GM19463 (cell line): Measurements from ENCODE around the gene CDHR2.

ENCODE experiments used
- ATAC-seq: cut with Tn5 transposase; IDR thresholded peaks from one replicate; pipeline ENCODE4 v1.9.1; 2021; ENCODE audit warnings: mild to moderate bottlenecking, moderate library complexity; ENCODE audit not compliant: unreplicated experiment

CDHR2 gene

GRCh38 chr5:176529116-176529740 is 19.9 kb upstream of the CDHR2 start:
- ATAC-seq = no peak

DNA sequence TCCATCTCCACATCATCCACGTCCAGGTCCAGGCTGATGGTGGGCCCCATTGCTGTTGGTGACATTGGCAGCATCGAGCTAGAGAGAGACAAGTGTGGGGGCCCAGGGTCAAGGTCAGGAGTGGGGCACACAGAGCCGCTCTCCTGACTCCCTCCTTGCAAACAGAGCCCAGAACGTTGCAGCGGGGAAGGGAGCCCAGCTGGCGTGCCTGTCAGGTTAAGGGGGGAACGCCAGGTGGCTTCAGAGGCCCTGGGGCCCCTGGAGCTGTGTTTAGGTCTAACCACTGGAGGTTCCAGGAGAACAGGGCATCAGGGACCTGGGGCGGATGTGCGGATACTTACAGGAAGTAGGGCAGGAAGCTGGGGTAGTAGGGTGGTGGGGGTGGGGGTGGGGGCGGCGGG is 19.4 kb upstream of the CDHR2 start:
- ATAC-seq = no peak

DNA sequence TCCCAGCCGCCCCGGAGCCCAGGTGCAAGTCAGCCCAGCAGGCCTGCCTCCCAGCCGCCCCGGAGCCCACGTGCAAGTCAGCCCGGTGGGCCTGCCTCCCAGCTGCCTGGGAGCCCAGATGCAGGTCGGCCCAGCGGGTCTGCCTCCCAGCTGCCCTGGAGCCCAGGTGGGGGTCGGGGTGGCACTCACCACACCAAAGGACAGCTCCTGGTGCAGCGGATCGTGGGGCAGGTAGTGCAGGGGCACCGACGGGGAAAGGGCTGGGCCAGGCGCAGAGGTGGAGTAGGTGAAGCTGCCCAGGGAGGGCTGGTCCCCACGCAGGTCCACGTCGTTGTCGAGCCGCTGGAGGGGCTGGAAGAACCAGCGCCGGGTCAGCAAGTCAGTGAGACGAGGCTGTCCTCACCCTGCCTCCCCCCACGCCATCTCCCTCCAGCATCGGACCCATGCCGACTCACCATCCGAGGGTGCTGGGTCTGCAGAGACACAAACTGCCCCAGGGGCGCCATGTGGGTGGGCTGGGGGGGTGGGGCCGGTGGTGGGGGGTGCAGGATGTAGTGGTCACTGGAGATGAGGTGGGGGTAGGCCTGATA is 18.7 kb upstream of the CDHR2 start:
- no peak for ATAC-seq

GRCh38 chr5:176530983-176531901 is 17.9 kb upstream of the CDHR2 start:
- ATAC-seq = no peak

DNA sequence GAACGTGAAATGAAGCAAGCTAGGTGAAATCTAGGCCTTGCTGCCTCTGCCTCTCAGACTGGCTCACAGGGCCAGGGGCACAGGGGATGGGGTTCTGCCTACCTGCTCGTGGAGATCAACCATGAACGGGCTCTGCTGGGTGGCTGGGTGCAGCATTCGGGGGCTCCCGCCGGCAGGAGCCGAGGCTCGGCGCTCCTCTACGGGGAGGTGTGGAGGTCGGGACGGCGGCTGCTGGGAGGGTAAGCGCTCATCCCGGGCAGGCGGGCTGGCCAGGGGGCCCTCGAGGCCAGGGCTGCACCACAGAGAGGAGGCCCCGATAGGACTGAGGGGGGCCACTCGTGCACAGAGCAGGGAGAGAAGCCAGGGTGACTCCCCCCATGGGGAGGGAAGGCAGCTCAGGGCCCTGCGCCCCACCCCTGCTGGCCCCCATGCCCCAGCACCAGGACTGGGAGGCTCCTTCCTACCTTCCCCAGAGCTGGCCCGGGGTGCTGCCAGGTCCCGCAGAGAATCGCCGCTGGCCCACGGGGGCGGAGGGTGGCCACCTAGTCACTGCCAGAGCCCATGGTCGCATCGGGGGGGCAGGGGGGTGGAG is 17.1 kb upstream of the CDHR2 start:
- ATAC-seq = no peak

DNA sequence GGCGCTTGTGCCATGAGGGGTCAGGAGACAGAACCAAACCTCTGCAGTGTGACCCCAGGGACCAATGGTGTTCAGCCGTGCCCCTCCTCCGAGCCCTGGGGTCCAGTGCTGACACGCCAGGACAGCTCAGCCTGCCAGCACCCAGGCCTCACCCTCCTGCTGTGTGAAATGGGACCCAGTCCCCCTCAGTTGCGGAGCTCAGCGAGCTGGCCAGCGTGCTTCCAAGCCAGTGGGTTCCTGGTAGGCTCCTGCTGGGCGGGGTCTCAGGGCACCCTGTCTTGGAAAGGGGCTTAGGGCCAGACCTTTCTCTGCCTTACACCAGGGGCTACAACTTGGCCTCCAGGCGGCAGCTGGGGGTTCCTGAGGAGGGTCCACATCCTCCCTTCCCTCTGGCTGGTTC is 16.3 kb upstream of the CDHR2 start:
- no peak for ATAC-seq

- no peak for ATAC-seq
These were observed 15.8 kb upstream of the CDHR2 start for GRCh38 chr5:176533390-176533789.

DNA sequence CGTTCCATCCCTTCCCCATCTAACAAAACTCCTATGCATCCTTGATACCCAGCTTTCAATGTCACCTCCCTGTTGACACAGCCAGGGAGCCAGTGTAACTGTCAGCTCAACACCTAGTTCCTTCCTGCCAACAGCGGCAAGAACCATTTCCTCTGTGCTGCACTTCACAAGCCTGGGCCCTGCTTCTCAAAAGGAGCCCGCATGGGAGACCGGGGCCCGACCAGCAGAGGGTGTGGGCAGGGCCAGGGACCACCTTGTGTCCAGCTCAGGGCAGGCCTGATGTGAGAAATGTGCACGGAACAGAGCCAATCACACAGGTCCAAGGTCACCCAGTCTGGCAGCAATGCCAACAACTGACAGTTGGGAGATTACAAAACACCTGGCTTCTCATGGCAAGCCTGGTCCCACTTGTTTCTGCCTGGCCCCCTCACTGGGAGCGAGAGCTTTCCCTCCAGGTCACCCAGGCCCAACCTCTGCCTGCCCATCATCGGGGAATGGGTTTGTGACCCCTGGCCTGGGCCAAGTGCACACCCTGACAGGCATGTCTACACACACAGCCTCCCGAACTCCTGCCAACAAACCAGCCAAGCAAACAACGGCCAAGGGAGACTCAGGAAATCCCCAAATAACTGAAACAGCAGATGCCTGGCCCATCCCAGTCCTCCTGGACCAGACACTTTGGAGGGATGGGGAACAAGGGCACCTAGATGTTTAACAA is 15.1 kb upstream of the CDHR2 start:
- ATAC-seq = no peak

DNA sequence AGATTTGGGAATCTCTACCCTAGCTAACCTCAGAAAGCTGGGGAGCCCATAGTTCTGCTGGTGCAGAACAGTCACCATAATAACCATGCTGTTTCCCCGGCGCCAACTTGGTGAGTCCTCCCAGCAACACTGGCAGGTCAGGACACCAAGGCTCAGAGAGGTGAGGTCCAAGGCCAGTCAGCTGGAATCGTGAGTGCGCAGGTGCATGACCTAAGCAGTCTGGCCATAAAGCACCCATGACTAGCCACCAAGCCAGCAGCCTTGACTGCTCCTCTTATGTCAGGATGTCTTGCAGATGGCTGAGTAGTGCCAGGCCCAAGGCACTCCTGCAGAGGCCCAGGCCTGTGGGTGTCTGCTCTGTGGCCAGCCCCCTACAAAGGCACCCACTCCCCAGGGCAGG is 14.5 kb upstream of the CDHR2 start:
- ATAC-seq = no peak

GRCh38 chr5:176535101-176535663 is 14.0 kb upstream of the CDHR2 start:
- ATAC-seq = no peak

DNA sequence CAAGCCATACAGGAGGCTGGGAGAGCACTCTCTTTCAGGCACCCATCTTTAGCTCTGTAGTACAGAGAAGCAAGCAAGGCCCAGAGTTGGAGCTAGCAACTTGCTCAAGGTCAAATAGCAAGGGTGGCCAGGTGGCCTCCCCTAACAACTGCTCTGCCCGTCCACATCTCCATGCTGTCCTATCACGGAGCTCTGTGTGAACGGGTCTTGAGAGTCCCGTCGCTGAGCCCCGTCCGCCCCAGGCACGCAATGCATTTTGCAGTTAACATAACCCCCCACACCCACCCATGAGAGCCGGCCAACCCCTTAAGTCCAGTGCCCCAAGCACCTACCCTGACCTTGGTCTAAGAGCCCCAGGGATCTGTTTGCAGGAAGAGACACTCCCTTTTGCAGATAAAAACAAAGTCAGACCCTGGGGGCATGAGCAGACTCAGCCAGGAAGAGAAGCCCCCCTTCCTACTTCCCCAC is 13.4 kb upstream of the CDHR2 start:
- no peak for ATAC-seq

DNA sequence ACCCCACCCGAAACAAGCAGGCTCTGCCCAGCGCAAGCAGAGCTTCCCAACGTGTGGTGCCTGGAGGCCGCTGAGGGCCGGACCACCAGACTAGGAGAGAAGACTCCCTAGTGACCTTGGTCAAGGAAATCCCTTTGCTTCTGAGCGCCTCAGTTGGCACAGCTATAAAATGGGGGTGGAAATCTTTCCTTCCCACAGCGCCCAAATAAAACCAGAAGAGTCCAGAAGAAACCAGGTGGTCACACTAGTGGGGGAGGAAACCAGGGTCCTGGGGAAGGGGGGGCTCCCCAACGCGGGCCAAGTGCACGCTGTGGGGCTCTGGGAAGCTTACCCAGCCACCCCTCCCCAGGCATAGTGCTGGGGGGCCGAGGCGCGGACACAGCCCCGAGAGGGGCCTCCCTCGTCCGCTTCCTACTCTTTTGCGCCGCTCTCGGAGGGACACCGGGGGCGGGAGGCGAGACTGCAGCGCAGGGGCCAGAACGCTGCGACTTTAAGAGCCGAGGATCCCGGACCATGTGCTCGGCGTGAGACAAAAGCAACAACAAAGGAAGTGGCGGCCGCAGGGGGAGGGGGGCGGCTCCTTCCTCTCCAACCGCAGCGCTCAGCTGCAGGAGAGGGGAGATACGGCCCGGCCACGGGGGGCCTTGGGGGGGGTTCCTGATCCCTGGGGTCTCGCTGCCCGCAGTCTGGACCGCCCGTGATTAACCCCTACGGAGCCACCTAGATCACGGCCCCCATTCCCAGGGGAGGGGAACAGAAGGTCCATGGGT is 12.8 kb upstream of the CDHR2 start:
- ATAC-seq = no peak

GRCh38 chr5:176536902-176537553 is 12.1 kb upstream of the CDHR2 start, which contains the start of gene RNF44:
Gene RNF44 (minus strand): TSS chr5:176537402. CDS start chr5:176532472, 4,930 bp downstream.
- ATAC-seq = peak; percentile 46

- ATAC-seq = peak; percentile 66
These were observed 11.4 kb upstream of the CDHR2 start for GRCh38 chr5:176537554-176538229.

DNA sequence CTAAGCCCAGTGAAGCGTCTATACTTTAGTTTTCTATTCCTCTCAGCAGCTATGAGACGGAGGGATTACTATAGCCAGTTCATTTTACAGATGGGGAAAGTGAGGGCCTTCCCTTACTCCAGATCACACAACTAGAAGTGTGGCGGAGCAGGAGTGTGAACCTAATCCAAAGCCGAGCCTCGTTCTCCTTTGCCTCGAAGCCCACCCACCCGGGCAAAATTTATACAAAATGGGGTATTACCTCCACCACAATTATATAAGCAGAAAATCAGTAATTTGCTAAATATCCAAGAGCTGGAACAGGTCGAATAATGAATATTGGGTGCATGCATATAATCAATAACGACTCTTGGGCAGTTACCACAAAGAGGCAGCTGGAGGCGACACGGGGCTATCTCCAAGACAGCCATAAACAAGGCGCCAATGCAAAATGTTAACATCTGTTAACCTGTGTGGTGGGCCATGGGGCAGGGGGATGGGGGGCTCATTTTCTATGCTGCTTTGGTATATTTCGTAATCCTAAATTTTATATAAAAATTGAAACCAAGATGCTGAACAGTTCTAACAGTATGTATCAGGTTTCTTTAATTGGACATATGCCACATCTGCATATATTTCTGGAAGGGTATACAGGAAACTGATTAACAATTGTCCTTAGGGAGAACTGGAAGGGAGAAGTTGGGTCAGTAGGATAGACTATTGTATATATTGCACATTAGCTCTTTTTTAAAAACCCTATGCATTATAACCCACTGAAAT is 10.7 kb upstream of the CDHR2 start:
- no peak for ATAC-seq

GRCh38 chr5:176538989-176539384 is 10.2 kb upstream of the CDHR2 start:
- no peak for ATAC-seq

DNA sequence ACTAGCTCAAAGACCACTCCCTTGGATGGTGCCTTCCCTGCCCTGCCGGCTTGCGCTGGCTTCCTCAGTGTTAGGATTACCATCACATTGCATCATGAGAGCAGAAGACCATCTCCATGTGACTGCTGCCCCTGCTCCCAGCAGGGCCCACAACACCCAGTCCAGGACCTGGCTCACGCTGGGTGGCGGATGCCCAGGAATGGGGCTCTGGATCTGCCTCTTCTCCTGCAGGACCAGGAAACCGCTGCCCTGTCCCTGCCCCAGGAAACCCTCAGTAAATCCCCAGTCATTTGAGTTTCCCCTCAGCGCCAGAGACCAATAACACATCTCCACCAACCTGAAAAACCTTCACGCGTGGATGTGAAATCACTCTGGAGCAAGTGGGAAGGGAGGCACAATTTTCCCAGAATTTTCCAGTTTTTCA is 8.7 kb upstream of the CDHR2 start:
- no peak for ATAC-seq

DNA sequence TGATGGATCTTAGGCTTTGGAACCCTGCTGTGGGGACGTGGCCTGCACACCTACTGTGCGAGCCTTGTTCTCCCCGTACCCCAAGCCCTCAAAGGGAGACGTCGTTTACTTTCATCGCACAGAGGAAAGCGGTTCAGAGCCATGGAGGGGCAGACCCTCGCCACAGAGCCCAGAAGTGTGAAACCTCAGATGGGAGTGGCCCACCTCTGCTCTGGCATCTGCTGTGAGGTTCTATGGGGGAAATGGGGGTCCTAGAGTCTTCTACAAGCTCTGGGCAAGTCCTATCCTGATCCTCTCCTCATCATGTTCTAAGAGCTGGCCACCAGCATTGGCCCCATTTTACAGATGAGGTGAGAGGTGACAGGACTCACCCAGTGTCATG is 8.2 kb upstream of the CDHR2 start:
- ATAC-seq = no peak
